GM12878 (cell line): Measurements from ENCODE around the gene HSF4. TPM values are rescaled to one million over a fixed set of nuclear protein-coding genes. Genes with fewer than 3 reads are reported as not detected.

Experiments used
- EZH2 ChIP-seq: IDR thresholded peaks from 2 replicates; pipeline ENCODE4 v1.6.1; 2012; ENCODE audit warnings: low read depth, mild to moderate bottlenecking, control low read depth, inconsistent platforms, low read length, borderline replicate concordance; ENCODE audit not compliant: control insufficient read depth
- HDAC2 ChIP-seq: fragments of 200-600 bp; sonication (generic); IDR thresholded peaks from 2 replicates; pipeline ENCODE4 v1.6.1; 2017
- JUNB ChIP-seq: IDR thresholded peaks from 2 replicates; pipeline ENCODE4 v1.6.1; 2016; ENCODE audit warnings: antibody characterized with exemption, mild to moderate bottlenecking
- KDM1A ChIP-seq: fragments of 200-600 bp; sonication (generic); IDR thresholded peaks from 2 replicates; pipeline ENCODE4 v1.6.1; 2016; ENCODE audit warnings: borderline replicate concordance
- NFYB ChIP-seq: IDR thresholded peaks from 2 replicates; pipeline ENCODE4 v1.6.1; 2011; ENCODE audit warnings: low read depth, mild to moderate bottlenecking, low read length, improper control_type of control experiment, moderate library complexity; ENCODE audit not compliant: insufficient read depth
- PAX5 ChIP-seq: IDR thresholded peaks from 2 replicates; pipeline ENCODE4 v1.6.1; 2011; ENCODE audit warnings: low read depth, low read length, borderline replicate concordance
- PML ChIP-seq: IDR thresholded peaks from 2 replicates; pipeline ENCODE4 v1.6.1; 2012; ENCODE audit warnings: low read length, inconsistent platforms
- RELB ChIP-seq: fragments of 450-650 bp; IDR thresholded peaks from 2 replicates; pipeline ENCODE4 v1.6.1; 2017; ENCODE audit warnings: low read depth, mild to moderate bottlenecking, moderate library complexity
- SMC3 ChIP-seq: IDR thresholded peaks from 2 replicates; pipeline ENCODE4 v1.6.1; 2011; ENCODE audit warnings: low read length, improper control_type of control experiment, borderline replicate concordance
- SPI1 ChIP-seq: IDR thresholded peaks from 2 replicates; pipeline ENCODE4 v1.6.1; 2011; ENCODE audit warnings: low read depth, mild to moderate bottlenecking, low read length, moderate library complexity, borderline replicate concordance; ENCODE audit not compliant: insufficient read depth
- SRF ChIP-seq, 2 experiments: IDR thresholded peaks; 2 replicates each; pipeline ENCODE4 v1.6.1; 2011; ENCODE audit warnings: low read depth in 2 of 2, low read length in 2 of 2, mild to moderate bottlenecking in 1 of 2, moderate library complexity in 1 of 2
- TARDBP ChIP-seq: IDR thresholded peaks from 2 replicates; pipeline ENCODE4 v1.6.1; 2016; ENCODE audit warnings: borderline replicate concordance
- USF1 ChIP-seq: IDR thresholded peaks from 2 replicates; pipeline ENCODE4 v1.6.1; 2011; ENCODE audit warnings: borderline replicate concordance, low read depth, mild to moderate bottlenecking, moderate library complexity, mixed read lengths, low read length; ENCODE audit not compliant: insufficient read depth; ENCODE audit errors: extremely low read length
- YBX1 ChIP-seq: fragments of 450-650 bp; IDR thresholded peaks from 2 replicates; pipeline ENCODE4 v1.6.1; 2016; ENCODE audit warnings: antibody characterized with exemption
- polyA plus RNA-seq, 11 experiments: library from polyadenylated mRNA; depleted of rRNA in 4 of 11; unstranded in 6 of 11; stranded (reverse) in 5 of 11; fragments of >200 nt; fragmentation: Nextera tagmentation in 4 of 11; fragmentation: Illumina TruSeq in 1 of 11; extraction: Ambion mirVana in 4 of 11; extraction: Trizol in 1 of 11; gene quantifications; 1 replicate in 1 of 11; 2 replicates in 10 of 11; pipeline versions ENCODE4 v1.2.1 to v1.2.3, GENCODE V29; 2011 to 2016; ENCODE audit warnings: inconsistent platforms in 2 of 11, missing spikeins in 2 of 11, low read depth in 1 of 11
- total RNA-seq, 4 experiments: library from RNA; depleted of rRNA in 3 of 4; stranded (reverse); fragments of >200 nt in 3 of 4; fragmentation: Illumina TruSeq in 1 of 4; extraction: Trizol in 1 of 4; gene quantifications; 2 replicates each; pipeline versions ENCODE4 v1.2.1 to v1.2.3, GENCODE V29; 2013 to 2021

The HSF4 gene
- total and polyA plus RNA-seq, 10 of the 15 experiments (the other 5 are each of a cell fraction or from before 2014, with no cell fraction given), result 0.31 to 9.9 (median 2.6) TPM; not detected in 1

GRCh38 chr16:67194260-67194659 is 29.7 kb downstream of the HSF4 start (continued):
- TF ChIP-seq YBX1, result no peak
- no peak for TF ChIP-seq KDM1A
- no peak for TF ChIP-seq HDAC2
- no peak for TF ChIP-seq EZH2
- no peak for TF ChIP-seq PAX5
- TF ChIP-seq TARDBP, result no peak
- no peak for TF ChIP-seq USF1
- TF ChIP-seq SMC3, result no peak
- no peak for TF ChIP-seq RELB
- no peak for TF ChIP-seq SPI1
- TF ChIP-seq NFYB, result no peak
- no peak for TF ChIP-seq SRF (IDR thresholded peaks at IDR 0.05; ENCODE audit: low read depth in 2 of 2, low read length in 2 of 2)
- no peak for TF ChIP-seq PML
- TF ChIP-seq JUNB, result no peak
